Gastroesophageal sphincter (tissue), 4 donors: ENCODE data around the gene MACC1. TPM values are rescaled to one million over a fixed set of nuclear protein-coding genes. Genes with fewer than 3 reads are reported as not detected.

ENCODE experiments used
- ATAC-seq: fragments of 150-250 bp; one replicate; pipeline ENCODE4 v1.9.1; 2016; ENCODE audit warnings: mild to moderate bottlenecking, moderate library complexity
- H3K27ac ChIP-seq, 4 donors: fragments of 200-600 bp; sonication (generic) in 3 of 4; 1 replicate in 3 of 4; 2 replicates in 1 of 4; pipeline ENCODE4 v1.5.1; 2016 to 2019
- H3K27me3 ChIP-seq: fragments of 200-600 bp; sonication (generic); one replicate; pipeline ENCODE4 v1.5.1; 2019
- H3K36me3 ChIP-seq, 2 donors: fragments of 200-600 bp; sonication (generic); one replicate each; pipeline ENCODE4 v1.5.1; 2019; ENCODE audit warnings: control low read depth in 1 of 2
- H3K4me1 ChIP-seq, 3 donors: fragments of 200-600 bp; sonication (generic); 1 replicate in 2 of 3; 2 replicates in 1 of 3; pipeline ENCODE4 v1.5.1; 2016 to 2019; ENCODE audit warnings: control low read depth in 2 of 3
- H3K4me3 ChIP-seq, 2 donors: fragments of 200-600 bp; sonication (generic); one replicate each; pipeline ENCODE4 v1.5.1; 2019; ENCODE audit warnings: mild to moderate bottlenecking in 1 of 2, moderate library complexity in 1 of 2
- H3K9me3 ChIP-seq, 3 donors: fragments of 200-600 bp; sonication (generic); one replicate each; pipeline ENCODE4 v1.5.1; 2017 to 2019; ENCODE audit warnings: control low read depth in 2 of 3
- CTCF ChIP-seq, 4 experiments: fragments of 200-600 bp in 2 of 4; fragments of 450-650 bp in 2 of 4; sonication (generic) in 1 of 4; IDR thresholded peaks; one replicate each; pipeline ENCODE4 v1.5.1; 2017 to 2019; ENCODE audit warnings: antibody characterized with exemption in 4 of 4, mild to moderate bottlenecking in 2 of 4, moderate library complexity in 2 of 4
- EP300 ChIP-seq: sonication (generic); formaldehyde crosslinking; IDR thresholded peaks from one replicate; pipeline ENCODE4 v1.6.1; 2017; ENCODE audit warnings: antibody characterized with exemption, mild to moderate bottlenecking
- POLR2A ChIP-seq, 2 donors: fragments of 450-650 bp; IDR thresholded peaks; one replicate each; pipeline ENCODE4 v1.6.1; 2017; ENCODE audit warnings: antibody characterized with exemption in 2 of 2, mild to moderate bottlenecking in 2 of 2, moderate library complexity in 1 of 2
- POLR2AphosphoS5 ChIP-seq: sonication (generic); formaldehyde crosslinking; IDR thresholded peaks from one replicate; pipeline ENCODE4 v1.6.1; 2017; ENCODE audit warnings: antibody characterized with exemption
- WGBS, 2 donors: methylation state at CpG; one replicate each; pipeline ENCODE4 v1.1.5; 2018; ENCODE audit warnings: low coverage in 1 of 2; 5-methylcytosine and 5-hydroxymethylcytosine counted together
- total RNA-seq, 4 donors: library from RNA; depleted of rRNA; stranded (reverse); fragments of >200 nt; gene quantifications; one replicate each; pipeline ENCODE4 v1.1.0, GENCODE V29; 2016

The MACC1 gene
- total RNA-seq, 4 donors from 2014 or later, result under 0.01 to 2.9 (median 0.25) TPM

GRCh38 chr7:20193242-20193777 is 23.9 kb downstream of the MACC1 start:
- WGBS, 2 donors, result 8 to 25% methylated on average over 1 of the region's 1 CpG
- no peak overlapping the region for H3K27ac ChIP-seq
- no peaks in the 10 kb centered on the region for H3K27me3 ChIP-seq
- ATAC-seq, result no peak
- H3K36me3 ChIP-seq, result no peaks in the 10 kb centered on the region
- no peak overlapping the region for H3K4me3 ChIP-seq
- peaks cover 0 to 8% (median 0%) of the 10 kb centered on the region in 3 donors for H3K9me3 ChIP-seq
- TF ChIP-seq EP300 (no peak), POLR2AphosphoS5 (no peak), POLR2A (IDR thresholded peaks at IDR 0.05) (no peak), CTCF (IDR thresholded peaks at IDR 0.05) (no peak)
- H3K4me1 ChIP-seq, result peaks cover 0 to 7% (median 0%) of the 10 kb centered on the region in 3 donors

DNA sequence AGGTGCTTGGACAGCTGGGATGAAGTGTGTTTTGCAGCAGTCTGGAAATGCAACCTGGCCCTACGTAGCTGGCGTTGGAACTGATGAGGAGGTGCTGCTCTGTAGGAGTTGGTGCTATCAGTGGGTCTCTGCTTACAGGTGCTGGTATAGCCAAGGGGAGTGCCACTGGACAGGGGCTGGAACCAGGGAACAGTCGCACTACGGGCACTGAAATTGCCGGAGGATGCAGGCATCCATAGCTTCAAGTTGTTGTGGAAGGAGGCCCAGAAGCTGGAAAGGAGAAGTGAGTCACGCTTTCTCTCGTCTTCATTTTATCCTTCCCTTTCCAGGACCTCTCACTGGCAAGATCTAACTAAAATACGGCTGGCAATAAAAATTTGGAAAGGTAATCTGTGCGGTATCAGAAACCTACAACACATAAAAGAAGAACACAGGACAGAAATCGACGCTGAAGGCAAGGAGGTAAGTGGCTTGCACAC is 25.8 kb downstream of the MACC1 start:
- H3K36me3 ChIP-seq, result no peaks in the 10 kb centered on the region
- no peak overlapping the region for H3K27ac ChIP-seq
- 86 to 100% methylated on average over 3 to 8 of the region's 11 CpGs for WGBS, 2 donors
- ATAC-seq, result no peak
- H3K9me3 ChIP-seq, result peaks cover 0 to 8% (median 0%) of the 10 kb centered on the region in 3 donors
- H3K4me1 ChIP-seq, result peaks cover 0 to 7% (median 0%) of the 10 kb centered on the region in 3 donors
- no peak overlapping the region for H3K4me3 ChIP-seq
- TF ChIP-seq POLR2AphosphoS5, result no peak
- no peak for TF ChIP-seq EP300
- TF ChIP-seq CTCF (IDR thresholded peaks at IDR 0.05), result no peak
- no peak for TF ChIP-seq POLR2A (IDR thresholded peaks at IDR 0.05)
- no peaks in the 10 kb centered on the region for H3K27me3 ChIP-seq

DNA sequence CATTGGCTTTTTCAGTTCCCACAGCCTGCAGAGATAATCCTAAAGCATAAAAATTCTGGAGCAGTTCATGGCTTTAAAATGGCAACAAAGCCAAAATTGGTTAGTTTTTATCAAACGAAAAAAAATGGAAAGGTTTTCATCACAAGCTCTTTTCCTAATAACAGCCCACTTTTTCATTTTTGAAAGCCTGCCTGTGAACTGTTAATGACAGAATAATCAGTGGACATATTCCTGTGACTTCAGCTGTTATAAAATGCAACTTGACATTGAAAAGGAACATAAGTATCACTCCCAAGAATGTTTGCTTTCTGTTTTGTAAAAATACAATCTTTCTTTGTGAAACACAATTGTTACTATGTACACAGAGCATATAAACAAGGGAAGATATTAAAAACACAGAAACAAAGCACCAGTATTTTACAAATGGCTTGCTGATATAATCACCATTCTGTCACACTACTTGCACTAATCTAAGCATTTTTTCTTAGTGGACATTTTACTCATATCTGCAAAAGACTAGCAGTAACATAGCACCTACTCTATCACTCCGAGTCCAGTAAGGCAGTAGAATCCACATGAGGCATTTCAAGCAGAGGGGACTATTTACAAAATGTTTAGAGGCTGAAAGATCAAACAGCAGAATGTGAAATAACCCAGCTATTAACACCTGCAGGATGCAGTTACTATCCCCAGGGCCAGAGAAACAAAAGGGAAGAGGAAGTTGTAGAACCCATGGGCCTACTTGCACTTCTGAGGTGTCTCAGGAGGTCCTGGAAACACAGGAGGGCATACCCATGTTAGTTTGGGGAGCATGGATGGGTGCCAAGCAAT is 26.4 kb downstream of the MACC1 start:
- no peak overlapping the region for H3K4me3 ChIP-seq
- no peak overlapping the region for H3K27ac ChIP-seq
- H3K27me3 ChIP-seq, result no peaks in the 10 kb centered on the region
- TF ChIP-seq POLR2AphosphoS5 (no peak), CTCF (IDR thresholded peaks at IDR 0.05) (no peak), EP300 (no peak), POLR2A (IDR thresholded peaks at IDR 0.05) (no peak)
- H3K4me1 ChIP-seq, result peaks cover 0 to 7% (median 0%) of the 10 kb centered on the region in 3 donors
- H3K9me3 ChIP-seq, result peaks cover 0 to 8% (median 0%) of the 10 kb centered on the region in 3 donors
- no peaks in the 10 kb centered on the region for H3K36me3 ChIP-seq
- no peak for ATAC-seq
- WGBS, 2 donors, result 14 to 31% methylated on average over 2 of the region's 2 CpGs

- no peak for ATAC-seq
- Histone ChIP-seq H3K9me3 (peaks cover 0 to 8% (median 0%) of the 10 kb centered on the region in 3 donors), H3K27ac (no peak overlapping the region), H3K4me1 (peaks cover 0 to 7% (median 0%) of the 10 kb centered on the region in 3 donors), H3K27me3 (no peaks in the 10 kb centered on the region), H3K36me3 (no peaks in the 10 kb centered on the region), H3K4me3 (no peak overlapping the region)
- TF ChIP-seq EP300 (no peak), CTCF (IDR thresholded peaks at IDR 0.05) (no peak), POLR2A (IDR thresholded peaks at IDR 0.05) (no peak), POLR2AphosphoS5 (no peak)
Measured at GRCh38 chr7:20189852-20190251, 27.3 kb downstream of the MACC1 start.
